ENCODE data around the gene TMEM40. TPM values are rescaled to one million over a fixed set of nuclear protein-coding genes. Genes with fewer than 3 reads are reported as not detected.

Gene TMEM40
- total and polyA plus RNA-seq, 9 of the 15 experiments (the other 6 are each of a cell fraction or from before 2014, with no cell fraction given), result 0.11 to 0.31 (median 0.14) TPM; not detected in 6

GRCh38 chr3:12716605-12717151, 42.4 kb downstream of the TMEM40 start (continued):
- TF ChIP-seq MYBL2 (IDR thresholded peaks at IDR 0.05; ENCODE audit: low read depth) (no peak), MYBL2 (CRISPR knock-in tag; IDR thresholded peaks at IDR 0.05; ENCODE audit: borderline replicate concordance) (no peak), RBM39 (optimal IDR thresholded peaks at IDR 0.05; ENCODE audit: low read depth, low read length) (no peak), PKNOX1 (IDR thresholded peaks at IDR 0.05) (peak; percentile 48), KDM5B (IDR thresholded peaks at IDR 0.05; ENCODE audit: insufficient replicate concordance, low read depth, low read length) (no peak), POLR2A (conservative IDR thresholded peaks at IDR 0.05) (no peak), POLR2B (IDR thresholded peaks at IDR 0.05; ENCODE audit: low read depth, partially characterized antibody) (no peak), ETV6 (IDR thresholded peaks at IDR 0.05; ENCODE audit: borderline replicate concordance in 1 of 2, low read depth in 2 of 2, low read length in 1 of 2) (no peak), ETV6 (CRISPR knock-in tag; IDR thresholded peaks at IDR 0.05; ENCODE audit: borderline replicate concordance) (no peak), NFYB (IDR thresholded peaks at IDR 0.05; ENCODE audit: extremely low read depth, insufficient read length) (no peak), GABPB2 (CRISPR knock-in tag; conservative IDR thresholded peaks at IDR 0.05) (no peak), MCM5 (IDR thresholded peaks at IDR 0.05; ENCODE audit: low read depth) (no peak), HDAC2 (IDR thresholded peaks at IDR 0.05) (peak; percentile 69), E2F6 (IDR thresholded peaks at IDR 0.05; ENCODE audit: borderline replicate concordance in 1 of 2, extremely low read depth in 1 of 2, insufficient read depth in 1 of 2, insufficient read length in 1 of 2, low read depth in 1 of 2, low read length in 1 of 2, poor library complexity in 1 of 2, severe bottlenecking in 1 of 2) (no peak), ZNF766 (CRISPR knock-in tag; conservative IDR thresholded peaks at IDR 0.05) (no peak), ARID3B (CRISPR knock-in tag; IDR thresholded peaks at IDR 0.05; ENCODE audit: borderline replicate concordance) (no peak), CREB1 (IDR thresholded peaks at IDR 0.05) (no peak), CREB1 (CRISPR knock-in tag; IDR thresholded peaks at IDR 0.05) (no peak), ZNF212 (CRISPR knock-in tag; IDR thresholded peaks at IDR 0.05) (no peak), L3MBTL2 (IDR thresholded peaks at IDR 0.05) (0 out of 2 replicates have a peak, but pooled peaks have one; percentile 13), HEY1 (CRISPR knock-in tag; IDR thresholded peaks at IDR 0.05; ENCODE audit: borderline replicate concordance) (no peak), ZNF133 (CRISPR knock-in tag; IDR thresholded peaks at IDR 0.05) (no peak), IRF9 (tag; IDR thresholded peaks at IDR 0.05) (no peak), ZNF41 (CRISPR knock-in tag; conservative IDR thresholded peaks at IDR 0.05) (no peak)
